Measurements from ENCODE around the gene PPRC1. TPM values are rescaled to one million over a fixed set of nuclear protein-coding genes. Genes with fewer than 3 reads are reported as not detected.

Gene PPRC1
- 7.0 and 11.1 TPM in 2 replicates for total RNA-seq

GRCh38 chr10:102132563-102133372 is at the start of gene PPRC1:
Gene PPRC1, plus strand, starts transcription at chr10:102133040. Its CDS starts 29 bp downstream, at chr10:102133069.

GRCh38 chr10:102120142-102120990 is 12.5 kb upstream of the PPRC1 start, which contains the start of gene LDB1:
Gene LDB1, minus strand, starts transcription at chr10:102120368. Its CDS starts 258 bp downstream, at chr10:102120110.

GRCh38 chr10:102151774-102152544 is 19.1 kb downstream of the PPRC1 start, which contains the start of gene NOLC1:
Gene NOLC1, plus strand, starts transcription at chr10:102152389. Its CDS starts 22 bp downstream, at chr10:102152411.

Other genes starting within 250 kb of the PPRC1 start
- gene ARMH3, start 76.9 kb upstream of the PPRC1 start, total RNA-seq: 6.4 and 8.1 TPM in 2 replicates
- gene HPS6, start 67.7 kb upstream of the PPRC1 start, total RNA-seq: 21.0 and 29.0 TPM in 2 replicates
- gene LDB1, start 12.7 kb upstream of the PPRC1 start, total RNA-seq: 45.2 and 52.0 TPM in 2 replicates
- gene NOLC1, start 19.3 kb downstream of the PPRC1 start, total RNA-seq: 22.5 and 29.7 TPM in 2 replicates
- gene ELOVL3, start 93.3 kb downstream of the PPRC1 start, total RNA-seq: 0.85 and 1.2 TPM in 2 replicates
- 0.14 and 0.18 TPM in 2 replicates for gene PITX3, start 108.5 kb downstream of the PPRC1 start, total RNA-seq
- gene GBF1, start 112.5 kb downstream of the PPRC1 start, total RNA-seq: 17.4 and 19.4 TPM in 2 replicates